H1 (cell line): ENCODE measurements around the gene ROS1.

Experiments used
- ATF3 ChIP-seq: IDR thresholded peaks from 2 replicates; pipeline ENCODE4 v1.6.1; 2011; ENCODE audit warnings: low read depth, mild to moderate bottlenecking, low read length; ENCODE audit not compliant: insufficient read depth
- CTCF ChIP-seq, 3 experiments: IDR thresholded peaks; 1 replicate in 2 of 3; 2 replicates in 1 of 3; pipeline versions ENCODE4 v1.5.1 to v1.6.1; 2011; ENCODE audit warnings: low read length in 3 of 3, mild to moderate bottlenecking in 3 of 3, inconsistent platforms in 2 of 3, low read depth in 1 of 3, moderate library complexity in 1 of 3; ENCODE audit not compliant: insufficient read depth in 1 of 3; ENCODE audit errors: control extremely low read depth in 1 of 3
- EGR1 ChIP-seq: IDR thresholded peaks from 2 replicates; pipeline ENCODE4 v1.6.1; 2011; ENCODE audit warnings: low read depth, low read length, borderline replicate concordance
- EZH2 ChIP-seq: fragments of 200-600 bp; sonication (generic); IDR thresholded peaks from 2 replicates; pipeline ENCODE4 v1.7.1; 2012; ENCODE audit warnings: low read depth, mild to moderate bottlenecking, moderate library complexity, low read length, inconsistent platforms; ENCODE audit not compliant: severe bottlenecking
- JUN ChIP-seq: IDR thresholded peaks from 2 replicates; pipeline ENCODE4 v1.6.1; 2011; ENCODE audit warnings: low read depth, mild to moderate bottlenecking, improper control_type of control experiment, low read length
- KDM5A ChIP-seq: fragments of 200-600 bp; IDR thresholded peaks from 2 replicates; pipeline ENCODE4 v1.7.1; 2012; ENCODE audit warnings: mild to moderate bottlenecking, low read length, inconsistent platforms, mixed read lengths
- POLR2A ChIP-seq, 2 experiments: IDR thresholded peaks; 1 replicate in 1 of 2; 2 replicates in 1 of 2; pipeline ENCODE4 v1.6.1; 2011; ENCODE audit warnings: low read depth in 2 of 2, low read length in 2 of 2, mild to moderate bottlenecking in 2 of 2; ENCODE audit errors: control extremely low read depth in 1 of 2
- RAD21 ChIP-seq, 2 experiments: IDR thresholded peaks in 1 of 2; conservative IDR thresholded peaks in 1 of 2; 2 replicates each; pipeline ENCODE4 v1.6.1; 2011; ENCODE audit warnings: low read depth in 2 of 2, low read length in 2 of 2, improper control_type of control experiment in 1 of 2, inconsistent platforms in 1 of 2, mild to moderate bottlenecking in 1 of 2, moderate library complexity in 1 of 2
- SP4 ChIP-seq: IDR thresholded peaks from 2 replicates; pipeline ENCODE4 v1.6.1; 2012; ENCODE audit warnings: low read length, inconsistent platforms
- TBP ChIP-seq: IDR thresholded peaks from 2 replicates; pipeline ENCODE4 v1.6.1; 2011; ENCODE audit warnings: low read depth, low read length, improper control_type of control experiment
- TEAD4 ChIP-seq: IDR thresholded peaks from 2 replicates; pipeline ENCODE4 v1.6.1; 2012; ENCODE audit warnings: low read depth, low read length, inconsistent platforms, mixed read lengths
- YY1 ChIP-seq: IDR thresholded peaks from 2 replicates; pipeline ENCODE4 v1.6.1; 2011; ENCODE audit warnings: low read depth, mild to moderate bottlenecking, low read length
- ZNF274 ChIP-seq: IDR thresholded peaks from 2 replicates; pipeline ENCODE4 v1.7.0; 2012; ENCODE audit warnings: low read length, borderline replicate concordance; ENCODE audit errors: extremely low read depth

GRCh38 chr6:117272891-117273290 is 152.9 kb downstream of the ROS1 start:
- TF ChIP-seq POLR2A (IDR thresholded peaks at IDR 0.05; ENCODE audit: control extremely low read depth in 1 of 2, low read depth in 2 of 2, low read length in 2 of 2) = no peak
- no peak for TF ChIP-seq RAD21 (IDR thresholded peaks at IDR 0.05 in 1 of 2, conservative IDR thresholded peaks at IDR 0.05 in 1 of 2; ENCODE audit: low read depth in 2 of 2, low read length in 2 of 2)
- no peak for TF ChIP-seq TEAD4
- TF ChIP-seq CTCF (IDR thresholded peaks at IDR 0.05; ENCODE audit: control extremely low read depth in 1 of 3, insufficient read depth in 1 of 3, low read depth in 1 of 3, low read length in 3 of 3) = no peak
- TF ChIP-seq ATF3 = no peak
- TF ChIP-seq KDM5A = no peak
- TF ChIP-seq YY1 = no peak
- TF ChIP-seq EZH2 = no peak
- no peak for TF ChIP-seq SP4
- no peak for TF ChIP-seq ZNF274
- no peak for TF ChIP-seq JUN
- TF ChIP-seq TBP = no peak
- TF ChIP-seq EGR1 = no peak
